ENCODE data around the gene SNUPN.

DNA sequence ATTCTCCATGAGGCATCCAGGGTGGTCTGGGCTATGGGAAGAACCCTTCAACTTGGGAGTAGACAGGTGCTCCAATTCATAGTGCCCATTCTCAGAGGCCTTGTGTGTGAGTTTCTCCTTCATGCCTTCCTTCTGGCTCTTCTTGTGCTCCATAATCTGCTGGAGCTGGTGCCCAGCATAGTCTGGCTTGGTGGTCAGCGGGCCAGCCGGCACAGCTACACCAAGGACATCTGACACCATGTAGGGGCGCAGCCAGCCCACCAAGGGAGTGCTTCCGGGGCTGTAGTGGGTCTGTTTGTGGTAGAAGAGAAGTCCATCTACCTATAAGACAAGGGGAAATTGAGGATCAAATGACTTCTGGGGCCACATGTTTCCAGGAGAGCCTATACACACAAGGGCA, 27.2 kb downstream of the SNUPN start:
- TF ChIP-seq, protein P1, sequence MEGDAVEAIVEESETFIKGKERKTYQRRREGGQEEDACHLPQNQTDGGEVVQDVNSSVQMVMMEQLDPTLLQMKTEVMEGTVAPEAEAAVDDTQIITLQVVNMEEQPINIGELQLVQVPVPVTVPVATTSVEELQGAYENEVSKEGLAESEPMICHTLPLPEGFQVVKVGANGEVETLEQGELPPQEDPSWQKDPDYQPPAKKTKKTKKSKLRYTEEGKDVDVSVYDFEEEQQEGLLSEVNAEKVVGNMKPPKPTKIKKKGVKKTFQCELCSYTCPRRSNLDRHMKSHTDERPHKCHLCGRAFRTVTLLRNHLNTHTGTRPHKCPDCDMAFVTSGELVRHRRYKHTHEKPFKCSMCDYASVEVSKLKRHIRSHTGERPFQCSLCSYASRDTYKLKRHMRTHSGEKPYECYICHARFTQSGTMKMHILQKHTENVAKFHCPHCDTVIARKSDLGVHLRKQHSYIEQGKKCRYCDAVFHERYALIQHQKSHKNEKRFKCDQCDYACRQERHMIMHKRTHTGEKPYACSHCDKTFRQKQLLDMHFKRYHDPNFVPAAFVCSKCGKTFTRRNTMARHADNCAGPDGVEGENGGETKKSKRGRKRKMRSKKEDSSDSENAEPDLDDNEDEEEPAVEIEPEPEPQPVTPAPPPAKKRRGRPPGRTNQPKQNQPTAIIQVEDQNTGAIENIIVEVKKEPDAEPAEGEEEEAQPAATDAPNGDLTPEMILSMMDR (conservative IDR thresholded peaks at IDR 0.05; ENCODE audit: low read depth, low read length) = no peak
- no peak for TF ChIP-seq RAD21 (IDR thresholded peaks at IDR 0.05; ENCODE audit: low read length)
- TF ChIP-seq CEBPB (IDR thresholded peaks at IDR 0.05; ENCODE audit: low read depth, low read length) = no peak
